ENCODE results near the gene RPS6KA5. TPM values are rescaled to one million over a fixed set of nuclear protein-coding genes. Genes with fewer than 3 reads are reported as not detected.

The RPS6KA5 gene
- total and polyA plus RNA-seq, 9 of the 15 experiments (the other 6 are each of a cell fraction or from before 2014, with no cell fraction given) = 0.88 to 7.7 (median 4.7) TPM

- no peak for TF ChIP-seq STAT5A (IDR thresholded peaks at IDR 0.05; ENCODE audit: borderline replicate concordance, low read length)
- TF ChIP-seq ATF1 (CRISPR knock-in tag; IDR thresholded peaks at IDR 0.05) = no peak
- no peak for TF ChIP-seq ATF1 (tag; IDR thresholded peaks at IDR 0.05)
- TF ChIP-seq ESRRA (IDR thresholded peaks at IDR 0.05; ENCODE audit: borderline replicate concordance, low read depth) = no peak
- TF ChIP-seq NELFE (IDR thresholded peaks at IDR 0.05; ENCODE audit: insufficient read depth, insufficient read length) = no peak
- TF ChIP-seq ATF3 (IDR thresholded peaks at IDR 0.05) = peak; percentile 53; the same call in 1 of the 2 replicates
- TF ChIP-seq ATF3 (CRISPR knock-in tag; conservative IDR thresholded peaks at IDR 0.05) = no peak
- TF ChIP-seq SP2 (IDR thresholded peaks at IDR 0.05; ENCODE audit: extremely low read depth, low read depth, low read length, poor library complexity, severe bottlenecking) = no peak
- no peak for TF ChIP-seq ZNF583 (CRISPR knock-in tag; IDR thresholded peaks at IDR 0.05)
- 0 out of 2 replicates have a peak, but pooled peaks have one; percentile 11 for TF ChIP-seq ZNF592 (IDR thresholded peaks at IDR 0.05)
- no peak for TF ChIP-seq SAP30 (IDR thresholded peaks at IDR 0.05; ENCODE audit: borderline replicate concordance, insufficient read depth, low read depth, low read length, poor library complexity, severe bottlenecking)
- TF ChIP-seq CEBPG (CRISPR knock-in tag; IDR thresholded peaks at IDR 0.05) = no peak
- TF ChIP-seq CEBPG (tag; conservative IDR thresholded peaks at IDR 0.05 in 1 of 2, IDR thresholded peaks at IDR 0.05 in 1 of 2) = no peak
- no peak for TF ChIP-seq ZNF518B (CRISPR knock-in tag; IDR thresholded peaks at IDR 0.05)
- no peak for TF ChIP-seq EWSR1 (IDR thresholded peaks at IDR 0.05; ENCODE audit: borderline replicate concordance, low read depth, partially characterized antibody)
- TF ChIP-seq TOE1 (IDR thresholded peaks at IDR 0.05; ENCODE audit: borderline replicate concordance) = no peak
- TF ChIP-seq TOE1 (CRISPR knock-in tag; IDR thresholded peaks at IDR 0.05; ENCODE audit: borderline replicate concordance, low read depth) = no peak
- TF ChIP-seq DPF2 (IDR thresholded peaks at IDR 0.05) = peak; percentile 69; the same call in 1 of the 2 replicates
Measured at GRCh38 chr14:90848944-90849731, 211.3 kb downstream of the RPS6KA5 start (continued).
